Stimulated activated naive CD4-positive, alpha-beta T cell treated with Interleukin-2 at 50 U/mL for 16 hours (primary cell): ENCODE data around the gene SDHAF3.
"Not testable (repeated sequence)": the region's sequence is repeated elsewhere in the genome, so short reads cannot be mapped to it uniquely, and the experiment has no call there.

Source experiments
- DNase-seq: peaks from one replicate; lab custom pipeline; 2025; lab: John Stamatoyannopoulos, UW

The SDHAF3 gene

GRCh38 chr7:97117372-97118188 lies at the start of gene SDHAF3:
SDHAF3 (plus strand) TSS chr7:97117698; CDS start chr7:97117724, 26 bp downstream.
- DNase-seq, result peak; percentile 97

- DNase-seq, result not testable (repeated sequence)
Measured at GRCh38 chr7:97072025-97072424, 45.5 kb upstream of the SDHAF3 start.

GRCh38 chr7:97075928-97076327 lies 41.6 kb upstream of the SDHAF3 start:
- DNase-seq, result no peak

- DNase-seq, result no peak
Measured at GRCh38 chr7:97078023-97078969, 39.2 kb upstream of the SDHAF3 start.

- no peak for DNase-seq
Measured at GRCh38 chr7:97079300-97079699, 38.2 kb upstream of the SDHAF3 start.

- no peak for DNase-seq
Measured at GRCh38 chr7:97081521-97082300, 35.8 kb upstream of the SDHAF3 start.

- DNase-seq, result no peak
Measured at GRCh38 chr7:97088364-97088763, 29.1 kb upstream of the SDHAF3 start.

GRCh38 chr7:97089771-97090170 lies 27.7 kb upstream of the SDHAF3 start:
- DNase-seq, result no peak

- DNase-seq, result no peak
Measured at GRCh38 chr7:97090761-97091353, 26.6 kb upstream of the SDHAF3 start.

GRCh38 chr7:97094284-97094930 lies 23.1 kb upstream of the SDHAF3 start:
- no peak for DNase-seq

- DNase-seq, result no peak
Measured at GRCh38 chr7:97096037-97096436, 21.5 kb upstream of the SDHAF3 start.

GRCh38 chr7:97096661-97097060 lies 20.8 kb upstream of the SDHAF3 start:
- DNase-seq, result no peak

- DNase-seq, result peak; percentile 57
Measured at GRCh38 chr7:97104719-97105238, 12.7 kb upstream of the SDHAF3 start.

- DNase-seq, result no peak
Measured at GRCh38 chr7:97107192-97107800, 10.2 kb upstream of the SDHAF3 start.

GRCh38 chr7:97116308-97116707 lies 1.2 kb upstream of the SDHAF3 start:
- DNase-seq, result no peak

GRCh38 chr7:97117035-97117371 lies 495 bp upstream of the SDHAF3 start:
- no peak for DNase-seq

- no peak for DNase-seq
Measured at GRCh38 chr7:97118306-97118917, 914 bp downstream of the SDHAF3 start.

GRCh38 chr7:97119747-97120146 lies 2.2 kb downstream of the SDHAF3 start:
- no peak for DNase-seq

- no peak for DNase-seq
Measured at GRCh38 chr7:97120713-97121457, 3.4 kb downstream of the SDHAF3 start.
